T-helper 2 cell (primary cell): ENCODE data around the gene FOXP3.

Experiments used
- DNase-seq, 5 experiments: peaks; one replicate each; pipeline versions ENCODE4 v3.0.0 to v3.0.0-alpha.2; 2012 to 2022

Gene FOXP3

GRCh38 chrX:49212861-49213260 lies 51.6 kb downstream of the FOXP3 start:
- DNase-seq, result no peak

DNA sequence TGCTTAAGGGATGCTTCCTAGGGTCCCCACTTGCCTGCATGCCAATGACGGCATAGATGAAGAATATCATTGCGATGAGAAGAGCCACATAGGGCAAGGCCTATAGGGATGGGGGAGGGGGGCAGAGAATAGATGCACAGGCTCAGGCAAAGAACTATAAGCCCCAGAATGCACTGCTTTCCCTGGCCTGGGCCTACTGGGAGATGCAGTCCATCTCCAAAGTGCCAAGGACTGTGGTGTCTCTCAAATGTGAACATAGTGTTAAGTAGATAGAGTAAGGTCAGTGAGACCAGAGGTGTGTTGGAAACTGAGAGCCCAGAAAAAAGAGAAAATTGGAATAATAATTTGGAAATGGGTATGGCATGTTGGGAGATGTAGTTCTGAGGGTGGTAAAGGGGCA lies 52.3 kb downstream of the FOXP3 start:
- DNase-seq, result no peak

- no peak for DNase-seq
These were observed 53.4 kb downstream of the FOXP3 start for GRCh38 chrX:49211074-49211473.

GRCh38 chrX:49210406-49210805 lies 54.1 kb downstream of the FOXP3 start:
- no peak for DNase-seq

- no peak for DNase-seq
These were observed 54.9 kb downstream of the FOXP3 start for GRCh38 chrX:49209434-49210251.

DNA sequence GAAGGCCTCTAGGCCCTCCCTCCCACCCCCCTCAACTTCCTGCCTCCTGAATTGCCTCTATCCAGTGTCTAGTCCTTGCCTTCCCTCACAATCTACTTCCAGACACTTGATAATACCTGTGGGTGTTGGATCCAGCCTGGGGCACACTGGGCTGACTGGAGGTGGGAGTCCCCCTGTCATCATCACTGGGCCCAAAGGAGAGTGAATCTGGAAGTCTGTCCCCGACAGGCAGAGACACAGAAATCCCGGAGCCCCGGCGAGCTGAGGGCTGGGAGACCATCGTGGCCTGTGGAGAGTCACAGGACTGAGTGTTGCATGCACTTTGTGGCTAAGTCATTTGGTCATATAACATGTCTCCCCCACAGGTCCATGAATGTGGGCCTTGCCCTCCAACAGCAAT lies 56.1 kb downstream of the FOXP3 start:
- DNase-seq, result no peak

DNA sequence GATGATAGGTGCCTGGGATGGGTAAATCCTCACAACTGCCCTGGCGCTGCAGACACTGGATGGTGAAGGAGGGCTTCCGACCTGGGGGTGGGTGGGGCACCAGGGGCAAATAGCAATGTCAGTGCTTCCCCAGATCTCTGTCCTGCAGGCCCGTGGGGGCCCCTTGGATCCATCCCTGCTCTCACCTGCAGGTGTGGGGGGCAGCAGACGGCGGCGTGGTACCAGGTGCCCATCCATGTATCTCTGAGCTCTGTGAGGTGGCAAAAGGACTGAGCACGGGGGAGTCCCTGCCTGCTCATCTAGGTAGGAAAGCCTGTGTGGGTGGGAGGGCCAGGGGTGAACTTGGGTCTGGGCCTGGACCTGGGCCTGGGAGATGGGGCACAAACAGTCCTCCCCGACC lies 58.0 kb downstream of the FOXP3 start:
- DNase-seq, result no peak

DNA sequence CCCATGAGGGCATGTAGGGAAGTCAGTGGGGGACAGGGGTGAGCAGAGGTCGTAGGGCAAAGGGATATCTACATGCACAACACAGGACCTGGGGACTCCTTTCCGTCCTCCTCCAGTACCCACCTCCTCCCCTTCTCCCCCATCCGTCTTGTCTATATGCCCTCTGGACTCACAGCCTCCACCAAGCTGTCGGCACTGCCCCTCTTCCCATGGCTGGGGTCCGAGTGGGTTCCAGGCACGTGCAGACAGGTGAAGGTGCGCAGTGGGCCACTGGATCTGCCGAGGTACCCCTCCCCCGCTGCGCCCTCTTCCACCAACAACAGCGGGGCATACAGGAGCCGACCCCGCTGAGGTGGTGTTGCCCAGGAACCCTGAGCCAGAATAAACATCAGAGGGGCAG lies 59.1 kb downstream of the FOXP3 start:
- DNase-seq, result no peak

DNA sequence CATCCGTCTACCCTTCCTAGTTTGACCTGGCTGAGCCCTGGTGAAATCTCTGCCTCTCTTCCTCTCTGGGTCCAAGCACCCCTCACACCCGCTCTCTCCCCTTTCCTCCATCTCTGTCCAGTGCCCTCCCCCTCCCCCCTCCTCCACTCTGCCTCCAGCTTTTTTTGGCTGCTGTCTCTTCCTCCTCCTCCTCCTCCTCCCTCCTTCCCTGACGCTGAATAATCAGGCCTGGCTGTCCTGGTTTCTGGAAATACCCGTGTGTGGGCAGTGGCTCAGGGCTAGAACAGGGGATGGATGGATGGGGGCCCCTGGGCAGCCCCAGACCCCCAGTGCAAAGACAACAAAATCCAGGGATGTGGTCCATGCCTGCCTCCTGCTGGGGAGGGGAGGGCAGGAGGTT lies 59.8 kb downstream of the FOXP3 start:
- no peak for DNase-seq

- no peak for DNase-seq
These were observed 60.5 kb downstream of the FOXP3 start for GRCh38 chrX:49204017-49204416.

GRCh38 chrX:49203536-49203935 lies 61.0 kb downstream of the FOXP3 start:
- no peak for DNase-seq

GRCh38 chrX:49202022-49202421 lies 62.5 kb downstream of the FOXP3 start:
- no peak for DNase-seq
